Stimulated activated CD8-positive, alpha-beta memory T cell treated with anti-CD3 and anti-CD28 coated beads, Interleukin-7, amount 100 ng/mL, for 1 hour (primary cell): ENCODE measurements around the gene BORA.
"Not testable (repeated sequence)": the region's sequence is repeated elsewhere in the genome, so short reads cannot be mapped to it uniquely, and the experiment has no call there.

Source experiments
- DNase-seq, 2 donors: peaks; one replicate each; pipeline ENCODE4 v3.0.0-alpha.2; 2020; ENCODE audit warnings: low read depth in 2 of 2

Gene BORA

GRCh38 chr13:72763411-72763810, 35.7 kb downstream of the BORA start:
- no peak for DNase-seq

GRCh38 chr13:72774019-72774418, 46.3 kb downstream of the BORA start:
- DNase-seq = no peak

GRCh38 chr13:72781451-72782439, 54.0 kb downstream of the BORA start, which contains the start of the genes DIS3 and PIBF1:
Gene DIS3, minus strand, starts transcription at chr13:72781900. Its CDS starts 68 bp downstream, at chr13:72781832.
Gene PIBF1, plus strand, starts transcription at chr13:72782133. Its CDS starts 1,337 bp downstream, at chr13:72783470.
- DNase-seq = peak; percentile 87 to 89

- no peak for DNase-seq
Measured at GRCh38 chr13:72782717-72783116, 55.0 kb downstream of the BORA start.

GRCh38 chr13:72784679-72785078, 57.0 kb downstream of the BORA start:
- not testable (repeated sequence) for DNase-seq

- DNase-seq = no peak
Measured at GRCh38 chr13:72788831-72789230, 61.1 kb downstream of the BORA start.

GRCh38 chr13:72792640-72793039, 64.9 kb downstream of the BORA start:
- DNase-seq = no peak

- DNase-seq = no peak
Measured at GRCh38 chr13:72798817-72799216, 71.1 kb downstream of the BORA start.

- DNase-seq = no peak
Measured at GRCh38 chr13:72804301-72804700, 76.6 kb downstream of the BORA start.
